Hepatocyte (in vitro differentiated cells): ENCODE data around the gene SYVN1. TPM values are rescaled to one million over a fixed set of nuclear protein-coding genes. Genes with fewer than 3 reads are reported as not detected.
A peak's percentile ranks its signal among the peaks of the same experiment; 100 is the strongest.

Experiments used
- DNase-seq: peaks from one replicate; pipeline ENCODE4 v3.0.0-alpha.2; 2016; ENCODE audit warnings: low spot score
- H2AFZ ChIP-seq: fragments of 200-600 bp; sonication (generic); 2 replicates; pipeline ENCODE4 v1.6.0; 2016; ENCODE audit warnings: antibody characterized with exemption, mild to moderate bottlenecking
- H3K27ac ChIP-seq: fragments of 200-600 bp; sonication (generic); 2 replicates; pipeline ENCODE4 v1.5.1; 2016; ENCODE audit warnings: mild to moderate bottlenecking
- H3K27me3 ChIP-seq: fragments of 200-600 bp; sonication (generic); 2 replicates; pipeline ENCODE4 v1.6.1; 2016
- H3K36me3 ChIP-seq: fragments of 200-600 bp; sonication (generic); replicated peaks from 2 replicates; pipeline ENCODE4 v1.5.1; 2016; ENCODE audit warnings: low read depth; ENCODE audit not compliant: insufficient read depth
- H3K4me1 ChIP-seq: fragments of 200-600 bp; sonication (generic); 2 replicates; pipeline ENCODE4 v1.5.1; 2016; ENCODE audit warnings: mild to moderate bottlenecking, moderate library complexity; ENCODE audit not compliant: insufficient read depth
- H3K4me2 ChIP-seq: fragments of 200-600 bp; sonication (generic); 2 replicates; pipeline ENCODE4 v1.6.0; 2016
- H3K4me3 ChIP-seq: fragments of 200-600 bp; sonication (generic); 2 replicates; pipeline ENCODE4 v1.5.1; 2016; ENCODE audit warnings: mild to moderate bottlenecking
- H3K79me2 ChIP-seq: fragments of 200-600 bp; sonication (generic); 2 replicates; pipeline ENCODE4 v1.6.0; 2017; ENCODE audit warnings: mild to moderate bottlenecking
- H3K9me2 ChIP-seq: fragments of 200-600 bp; sonication (generic); replicated peaks from 2 replicates; pipeline ENCODE4 v1.6.0; 2017; ENCODE audit warnings: mild to moderate bottlenecking; ENCODE audit not compliant: insufficient read depth
- H3K9me3 ChIP-seq: fragments of 200-600 bp; sonication (generic); 2 replicates; pipeline ENCODE4 v1.5.1; 2016; ENCODE audit warnings: low read depth, mild to moderate bottlenecking
- H4K20me1 ChIP-seq: fragments of 200-600 bp; sonication (generic); 2 replicates; pipeline ENCODE4 v1.6.0; 2016; ENCODE audit warnings: mild to moderate bottlenecking; ENCODE audit not compliant: insufficient read depth, poor library complexity, severe bottlenecking
- CTCF ChIP-seq: fragments of 200-600 bp; sonication (generic); IDR thresholded peaks from 2 replicates; pipeline ENCODE4 v1.5.1; 2016; ENCODE audit warnings: antibody characterized with exemption, mild to moderate bottlenecking; ENCODE audit not compliant: poor library complexity
- EZH2 ChIP-seq: fragments of 200-600 bp; sonication (generic); IDR thresholded peaks from 2 replicates; pipeline ENCODE4 v1.6.1; 2016; ENCODE audit warnings: antibody characterized with exemption, mild to moderate bottlenecking, borderline replicate concordance
- EZH2phosphoT487 ChIP-seq: fragments of 200-600 bp; sonication (generic); IDR thresholded peaks from one replicate; pipeline ENCODE4 v1.6.1; 2018; ENCODE audit warnings: antibody characterized with exemption, mild to moderate bottlenecking, low read depth, moderate library complexity; ENCODE audit not compliant: unreplicated experiment, severe bottlenecking
- WGBS: methylation state at CpG from one replicate; pipeline ENCODE4 v1.1.6; 2016; ENCODE audit warnings: low lambda C conversion rate; ENCODE audit errors: missing lambda C conversion rate; 5-methylcytosine and 5-hydroxymethylcytosine counted together
- polyA plus RNA-seq: library from polyadenylated mRNA; unstranded; fragments of >200 nt; fragmentation: Nextera tagmentation; extraction: Ambion mirVana; gene quantifications from 2 replicates; pipeline ENCODE4 v1.2.1, GENCODE V29; 2016
- total RNA-seq: library from RNA; depleted of rRNA; stranded (reverse); fragments of >200 nt; gene quantifications from 2 replicates; pipeline ENCODE4 v1.2.3, GENCODE V29; 2014

Gene SYVN1
- total and polyA plus RNA-seq, 2 experiments from 2014 or later = 27.7 to 31.8 TPM

GRCh38 chr11:65113361-65113756, 21.0 kb downstream of the SYVN1 start:
- no peak for TF ChIP-seq EZH2phosphoT487
- no peak for TF ChIP-seq EZH2
- TF ChIP-seq CTCF = no peak
- Histone ChIP-seq H3K27ac (peak overlapping the region; percentile 57), H3K9me2 (no peaks in the 10 kb centered on the region), H3K9me3 (no peaks in the 10 kb centered on the region), H3K27me3 (no peaks in the 10 kb centered on the region), H2AFZ (peak overlapping the region; percentile 43), H3K4me2 (peak overlapping the region; percentile 99), H4K20me1 (no peaks in the 10 kb centered on the region), H3K79me2 (peaks cover 41% of the 10 kb centered on the region), H3K4me3 (peak overlapping the region; percentile 75), H3K4me1 (peaks cover 27% of the 10 kb centered on the region), H3K36me3 (no peaks in the 10 kb centered on the region)
- no peak for DNase-seq
- 26% methylated on average over 13 of the region's 14 CpGs for WGBS

- DNase-seq = peak; percentile 84
Observed at GRCh38 chr11:65112546-65113360, 21.6 kb downstream of the SYVN1 start.

GRCh38 chr11:65111744-65112545, 22.4 kb downstream of the SYVN1 start, which contains the start of gene TM7SF2:
Gene TM7SF2, plus strand, starts transcription at chr11:65111872. Its CDS starts 144 bp downstream, at chr11:65112016.
- Histone ChIP-seq H3K79me2 (peaks cover 41% of the 10 kb centered on the region), H3K27me3 (no peaks in the 10 kb centered on the region), H3K9me3 (no peaks in the 10 kb centered on the region), H3K4me1 (peaks cover 27% of the 10 kb centered on the region), H3K27ac (peak within 1 kb of the TSS; percentile 80), H2AFZ (no peak within 1 kb of the TSS), H3K4me3 (peak within 1 kb of the TSS; percentile 75), H4K20me1 (no peaks in the 10 kb centered on the region), H3K4me2 (peak within 1 kb of the TSS; percentile 99), H3K36me3 (no peaks in the 10 kb centered on the region), H3K9me2 (no peaks in the 10 kb centered on the region)
- peak; percentile 98 for DNase-seq
- TF ChIP-seq EZH2 (no peak), EZH2phosphoT487 (no peak), CTCF (no peak)
- WGBS = under 1% methylated on average over 38 of the region's 64 CpGs

More at GRCh38 chr11:65112546-65113360, 21.6 kb downstream of the SYVN1 start:
- peak overlapping the region; percentile 43 for H2AFZ ChIP-seq
- peaks cover 41% of the 10 kb centered on the region for H3K79me2 ChIP-seq
- H3K27me3 ChIP-seq = no peaks in the 10 kb centered on the region
- 3% methylated on average over 50 of the region's 57 CpGs for WGBS
- H3K9me3 ChIP-seq = no peaks in the 10 kb centered on the region
- no peaks in the 10 kb centered on the region for H3K36me3 ChIP-seq
- no peaks in the 10 kb centered on the region for H4K20me1 ChIP-seq
- TF ChIP-seq EZH2 = no peak
- TF ChIP-seq EZH2phosphoT487 = no peak
- peak; percentile 70 for TF ChIP-seq CTCF
- peak overlapping the region; percentile 75 for H3K4me3 ChIP-seq
- peak overlapping the region; percentile 99 for H3K4me2 ChIP-seq
- no peaks in the 10 kb centered on the region for H3K9me2 ChIP-seq
- H3K27ac ChIP-seq = peak overlapping the region; percentile 80
- H3K4me1 ChIP-seq = peaks cover 27% of the 10 kb centered on the region
